ENCODE results near the gene SV2A. TPM values are rescaled to one million over a fixed set of nuclear protein-coding genes. Genes with fewer than 3 reads are reported as not detected.
"Not testable (repeated sequence)": the region's sequence is repeated elsewhere in the genome, so short reads cannot be mapped to it uniquely, and the experiment has no call there.

The SV2A gene
- total RNA-seq, 2 donors from 2014 or later = 2.1 to 3.4 TPM

- Histone ChIP-seq H3K4me1 (replicated peaks) (no peaks in the 10 kb centered on the region), H3K4me3 (no peak overlapping the region), H3K9me3 (no peaks in the 10 kb centered on the region), H3K36me3 (no peaks in the 10 kb centered on the region), H3K27ac (peak overlapping the region in 1 of 2 donors; percentile 15), H3K27me3 (replicated peaks; ENCODE audit: insufficient read depth) (no peaks in the 10 kb centered on the region)
- no peak for DNase-seq (ENCODE audit: low spot score)
- intact Hi-C loops (cut with DNase I) = no loop called here
- WGBS = 25% methylated on average over 3 of the region's 3 CpGs
- peak; percentile 26 for TF ChIP-seq POLR2AphosphoS5 (IDR thresholded peaks at IDR 0.05)
- TF ChIP-seq, protein P1, sequence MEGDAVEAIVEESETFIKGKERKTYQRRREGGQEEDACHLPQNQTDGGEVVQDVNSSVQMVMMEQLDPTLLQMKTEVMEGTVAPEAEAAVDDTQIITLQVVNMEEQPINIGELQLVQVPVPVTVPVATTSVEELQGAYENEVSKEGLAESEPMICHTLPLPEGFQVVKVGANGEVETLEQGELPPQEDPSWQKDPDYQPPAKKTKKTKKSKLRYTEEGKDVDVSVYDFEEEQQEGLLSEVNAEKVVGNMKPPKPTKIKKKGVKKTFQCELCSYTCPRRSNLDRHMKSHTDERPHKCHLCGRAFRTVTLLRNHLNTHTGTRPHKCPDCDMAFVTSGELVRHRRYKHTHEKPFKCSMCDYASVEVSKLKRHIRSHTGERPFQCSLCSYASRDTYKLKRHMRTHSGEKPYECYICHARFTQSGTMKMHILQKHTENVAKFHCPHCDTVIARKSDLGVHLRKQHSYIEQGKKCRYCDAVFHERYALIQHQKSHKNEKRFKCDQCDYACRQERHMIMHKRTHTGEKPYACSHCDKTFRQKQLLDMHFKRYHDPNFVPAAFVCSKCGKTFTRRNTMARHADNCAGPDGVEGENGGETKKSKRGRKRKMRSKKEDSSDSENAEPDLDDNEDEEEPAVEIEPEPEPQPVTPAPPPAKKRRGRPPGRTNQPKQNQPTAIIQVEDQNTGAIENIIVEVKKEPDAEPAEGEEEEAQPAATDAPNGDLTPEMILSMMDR (IDR thresholded peaks at IDR 0.05) = no peak
These were observed 25.2 kb upstream of the SV2A start for GRCh38 chr1:149942885-149943284.

- H3K4me1 ChIP-seq (replicated peaks) = no peaks in the 10 kb centered on the region
- no peaks in the 10 kb centered on the region for H3K36me3 ChIP-seq
- TF ChIP-seq POLR2A (IDR thresholded peaks at IDR 0.05) (no peak), POLR2AphosphoS5 (IDR thresholded peaks at IDR 0.05) (peak; percentile 11)
- TF ChIP-seq, protein P1 (IDR thresholded peaks at IDR 0.05) = peak in 1 of 4 experiments; percentile 6
- no peaks in the 10 kb centered on the region for H3K9me3 ChIP-seq
- intact Hi-C loops (cut with DNase I) = no loop called here
- DNase-seq (ENCODE audit: low spot score) = no peak
- no peak overlapping the region for H3K4me3 ChIP-seq
- no peaks in the 10 kb centered on the region for H3K27me3 ChIP-seq (replicated peaks; ENCODE audit: insufficient read depth)
- WGBS = 9% methylated on average over 5 of the region's 5 CpGs
- peak overlapping the region in 1 of 2 donors; percentile 15 for H3K27ac ChIP-seq
These were observed 24.6 kb upstream of the SV2A start for GRCh38 chr1:149942207-149942606.

DNA sequence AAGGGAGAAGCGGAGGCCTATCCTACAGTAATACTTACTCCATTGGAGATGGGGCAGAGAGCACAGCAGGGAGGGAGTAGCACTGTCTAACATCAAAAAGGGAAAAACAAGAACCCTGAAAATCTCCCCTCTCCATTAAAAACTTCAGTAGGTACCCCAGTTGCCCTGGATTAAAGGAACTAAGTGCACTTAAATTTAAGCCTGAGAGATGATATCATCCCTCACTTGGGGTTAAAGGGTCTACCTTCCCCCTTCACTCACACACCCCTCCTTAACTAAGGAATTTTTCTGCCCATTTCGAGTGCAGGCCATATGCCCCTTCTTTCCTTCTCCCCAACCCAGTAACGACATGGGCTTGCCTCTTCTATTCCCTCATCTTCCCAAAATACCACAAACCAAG, 22.8 kb upstream of the SV2A start:
- Histone ChIP-seq H3K4me3 (no peak overlapping the region), H3K27me3 (replicated peaks; ENCODE audit: insufficient read depth) (no peaks in the 10 kb centered on the region), H3K9me3 (no peaks in the 10 kb centered on the region), H3K27ac (no peak overlapping the region), H3K4me1 (replicated peaks) (no peaks in the 10 kb centered on the region), H3K36me3 (no peaks in the 10 kb centered on the region)
- no peak for DNase-seq (ENCODE audit: low spot score)
- intact Hi-C loops (cut with DNase I) = no loop called here
- TF ChIP-seq POLR2AphosphoS5 (IDR thresholded peaks at IDR 0.05) (no peak), POLR2A (IDR thresholded peaks at IDR 0.05) (no peak)
- TF ChIP-seq, protein P1 (IDR thresholded peaks at IDR 0.05) = no peak
- 86% methylated on average over 3 of the region's 3 CpGs for WGBS

DNA sequence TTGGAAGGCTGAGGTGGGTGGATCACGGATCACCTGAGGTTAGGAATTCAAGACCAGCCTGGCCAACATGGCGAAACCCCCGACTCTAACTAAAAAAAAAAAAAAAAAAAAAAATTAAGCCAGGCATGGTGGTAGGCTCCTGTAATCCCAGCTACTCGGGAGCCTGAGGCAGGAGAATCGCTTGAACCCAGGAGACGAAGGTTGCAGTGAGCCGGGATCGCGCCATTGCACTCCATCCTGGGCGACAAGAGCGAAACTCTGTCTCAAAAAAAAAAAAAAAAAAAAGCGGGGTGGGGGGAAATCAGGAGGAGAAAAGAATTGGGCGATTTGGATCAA, 21.0 kb upstream of the SV2A start:
- H3K4me1 ChIP-seq (replicated peaks); H3K27me3 ChIP-seq (replicated peaks; ENCODE audit: insufficient read depth); H3K36me3 ChIP-seq; intact Hi-C loops (cut with DNase I); H3K9me3 ChIP-seq; DNase-seq (ENCODE audit: low spot score): not testable (repeated sequence)
- Histone ChIP-seq H3K4me3 (peak overlapping the region; percentile 3 to 13), H3K27ac (peak overlapping the region; percentile 71 to 79)
- 38% methylated on average over 13 of the region's 13 CpGs for WGBS

DNA sequence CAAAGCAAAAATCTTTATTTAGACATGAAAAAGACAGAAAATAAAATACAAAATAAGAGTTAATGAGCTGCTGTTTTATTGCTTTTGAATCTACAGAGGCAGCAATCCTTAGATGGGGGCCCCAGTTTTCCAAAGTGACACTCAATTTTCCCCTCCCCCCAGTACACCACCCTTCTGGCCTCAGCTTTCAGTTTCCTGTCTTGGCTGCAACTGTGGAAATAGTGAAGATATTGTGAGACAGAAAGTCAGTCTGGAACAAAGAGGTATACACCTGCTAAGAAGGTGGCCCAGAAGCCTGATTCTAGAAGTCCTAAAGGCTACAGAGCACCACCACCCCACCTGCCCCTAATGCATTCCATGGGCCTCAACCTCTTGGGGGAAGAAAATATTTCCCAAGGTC, 20.1 kb upstream of the SV2A start:
- H3K9me3 ChIP-seq = no peaks in the 10 kb centered on the region
- intact Hi-C loops (cut with DNase I) = no loop called here
- H3K27ac ChIP-seq = peak overlapping the region in 1 of 2 donors; percentile 21
- TF ChIP-seq POLR2A (IDR thresholded peaks at IDR 0.05) = no peak
- TF ChIP-seq, protein P1 (IDR thresholded peaks at IDR 0.05) = no peak
- no peak for TF ChIP-seq POLR2AphosphoS5 (IDR thresholded peaks at IDR 0.05)
- no peaks in the 10 kb centered on the region for H3K27me3 ChIP-seq (replicated peaks; ENCODE audit: insufficient read depth)
- no peak overlapping the region for H3K4me3 ChIP-seq
- H3K4me1 ChIP-seq (replicated peaks) = no peaks in the 10 kb centered on the region
- H3K36me3 ChIP-seq = no peaks in the 10 kb centered on the region
- DNase-seq (ENCODE audit: low spot score) = no peak

Data from prostate gland (tissue), 2 donors.